PC-9 (cell line): ENCODE results near the gene MAN1B1. TPM values are rescaled to one million over a fixed set of nuclear protein-coding genes. Genes with fewer than 3 reads are reported as not detected.

Source experiments
- BruUV-seq: library from RNA; stranded (reverse); fragments of 400-500 nt; replicated peaks from 2 replicates; lab custom pipeline; 2021; lab: Mats Ljungman, UMichigan
- CTCF ChIA-PET: fragments of 300-600 bp; sonication (Branson Sonifier 250); formaldehyde crosslinking; loops from one replicate; lab custom pipeline; 2022; ENCODE audit warnings: antibody characterized with exemption; lab: Charles Lee
- POLR2A ChIA-PET: fragments of 300-600 bp; sonication (Branson Sonifier 250); formaldehyde crosslinking; loops from one replicate; lab custom pipeline; 2022; ENCODE audit warnings: antibody characterized with exemption; ENCODE audit not compliant: unreplicated experiment; lab: Charles Lee
- DNase-seq, 2 experiments: peaks; one replicate each; pipeline versions ENCODE4 v3.0.0 to v3.0.0-alpha.2; 2015 to 2022; ENCODE audit warnings: mixed read lengths in 1 of 2
- H2AFZ ChIP-seq: fragments of 200-600 bp; sonication (generic); 2 replicates; pipeline ENCODE4 v1.8.1; 2017; ENCODE audit warnings: antibody characterized with exemption
- H3F3A ChIP-seq: fragments of 200-600 bp; sonication (generic); 2 replicates; pipeline ENCODE4 v1.8.1; 2017; ENCODE audit warnings: antibody characterized with exemption, mild to moderate bottlenecking, low read depth; ENCODE audit not compliant: insufficient read depth
- H3K27ac ChIP-seq: fragments of 200-600 bp; sonication (generic); 2 replicates; pipeline ENCODE4 v1.6.1; 2016; ENCODE audit warnings: mixed run types
- H3K27me3 ChIP-seq: fragments of 200-600 bp; sonication (generic); 2 replicates; pipeline ENCODE4 v1.6.1; 2016; ENCODE audit warnings: low read depth, mixed run types; ENCODE audit not compliant: insufficient read depth
- H3K36me3 ChIP-seq: fragments of 200-600 bp; sonication (generic); 2 replicates; pipeline ENCODE4 v1.6.1; 2016; ENCODE audit warnings: low read depth, mixed run types
- H3K4me1 ChIP-seq: fragments of 200-600 bp; sonication (generic); replicated peaks from 2 replicates; pipeline ENCODE4 v1.6.1; 2016; ENCODE audit warnings: mixed run types; ENCODE audit not compliant: insufficient read depth
- H3K4me2 ChIP-seq: fragments of 200-600 bp; sonication (generic); 2 replicates; pipeline ENCODE4 v1.6.1; 2017; ENCODE audit warnings: mixed run types
- H3K4me3 ChIP-seq: fragments of 200-600 bp; sonication (generic); 2 replicates; pipeline ENCODE4 v1.6.1; 2016; ENCODE audit warnings: mixed run types
- H3K79me2 ChIP-seq: fragments of 200-600 bp; sonication (generic); 2 replicates; pipeline ENCODE4 v1.6.1; 2017; ENCODE audit warnings: low read depth, mixed run types
- H3K9me2 ChIP-seq: fragments of 200-600 bp; sonication (generic); 2 replicates; pipeline ENCODE4 v1.8.1; 2017; ENCODE audit warnings: mild to moderate bottlenecking; ENCODE audit not compliant: insufficient read depth
- H3K9me3 ChIP-seq: fragments of 200-600 bp; sonication (generic); 2 replicates; pipeline ENCODE4 v1.8.1; 2016; ENCODE audit warnings: low read depth; ENCODE audit not compliant: insufficient read depth
- H4K20me1 ChIP-seq: fragments of 200-600 bp; sonication (generic); 2 replicates; pipeline ENCODE4 v1.8.1; 2017; ENCODE audit not compliant: insufficient read depth
- CTCF ChIP-seq: fragments of 200-600 bp; sonication (generic); conservative IDR thresholded peaks from 2 replicates; pipeline ENCODE4 v1.6.1; 2017; ENCODE audit warnings: mixed run types, antibody characterized with exemption, mild to moderate bottlenecking, moderate library complexity
- EZH2 ChIP-seq: fragments of 200-600 bp; sonication (generic); IDR thresholded peaks from 2 replicates; pipeline ENCODE4 v1.8.0; 2017; ENCODE audit warnings: antibody characterized with exemption, low read depth
- intact Hi-C: fragments of 100-400 bp; cut with micrococcal nuclease; formaldehyde crosslinking; loops from one replicate; pipeline ENCODE4 v1.10.0; 2022; ENCODE audit not compliant: unreplicated experiment
- total RNA-seq: library from RNA; stranded (reverse); gene quantifications from 2 replicates; pipeline ENCODE4 v1.2.3, GENCODE V29; 2021

Gene MAN1B1
- total RNA-seq, 1 experiment from 2014 or later: 79.3 TPM

DNA sequence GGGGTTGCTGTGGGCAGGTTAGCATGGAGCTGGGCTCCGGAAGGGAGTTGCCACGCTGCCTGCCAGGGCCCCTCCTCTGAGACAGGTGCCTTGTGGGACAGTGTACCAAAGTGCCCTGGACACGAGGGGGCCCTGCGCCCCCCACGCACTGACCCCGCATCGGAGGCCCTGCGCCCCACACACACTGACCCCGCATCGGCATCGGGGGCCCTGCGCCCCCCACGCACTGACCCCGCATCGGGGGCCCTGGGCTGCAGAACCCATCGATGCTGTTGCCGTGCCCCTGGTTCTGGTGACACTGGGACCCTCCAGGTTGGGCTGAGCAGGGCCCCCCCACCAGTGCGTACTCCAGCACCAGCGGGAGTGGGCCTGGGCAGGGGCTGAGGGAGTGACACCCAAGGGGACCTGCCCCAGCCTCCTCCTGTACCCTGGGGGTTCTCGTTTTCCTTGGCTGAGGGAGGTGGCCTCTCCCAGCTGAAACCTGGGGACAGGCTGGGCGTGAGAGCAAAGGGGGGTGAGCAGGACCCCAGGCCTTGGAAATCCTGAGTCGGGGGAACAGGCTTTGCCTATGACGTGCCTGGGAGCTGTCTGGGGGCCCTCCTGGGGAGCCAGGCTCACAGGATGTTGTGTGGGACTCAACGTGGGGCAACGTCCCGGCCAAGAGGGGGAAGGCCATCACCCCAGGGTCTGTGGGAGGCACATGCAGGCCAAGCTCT lies 23.3 kb upstream of the MAN1B1 start:
- H2AFZ ChIP-seq: no peak overlapping the region
- CTCF ChIA-PET: interaction anchor here (0.9 to 1.2 kb wide), 2 partner anchors 17 to 34 kb away, joined by 3 to 17 read pairs; partner anchors contain the start of gene NPDC1
- H3K27me3 ChIP-seq: no peaks in the 10 kb centered on the region
- intact Hi-C loops: no loop called here
- POLR2A ChIA-PET: no interaction called here
- peaks cover 6% of the 10 kb centered on the region; the same call in 1 of the 2 replicates for H3K79me2 ChIP-seq
- no peak overlapping the region for H3K4me2 ChIP-seq
- no peak overlapping the region for H3K4me3 ChIP-seq
- no TSS peak for BruUV-seq
- H3K9me3 ChIP-seq: no peaks in the 10 kb centered on the region
- no peak overlapping the region for H3K27ac ChIP-seq
- H3K36me3 ChIP-seq: no peaks in the 10 kb centered on the region
- no peak for TF ChIP-seq EZH2
- TF ChIP-seq CTCF: no peak
- H3K4me1 ChIP-seq: peaks cover 6% of the 10 kb centered on the region; the same call in 1 of the 2 replicates
- H4K20me1 ChIP-seq: peaks cover 3% of the 10 kb centered on the region; the same call in 1 of the 2 replicates
- DNase-seq: no peak
- H3K9me2 ChIP-seq: no peaks in the 10 kb centered on the region
- peaks cover 9% of the 10 kb centered on the region for H3F3A ChIP-seq

- no peaks in the 10 kb centered on the region for H3K9me3 ChIP-seq
- ChIA-PET CTCF (interaction anchor here (0.9 to 1.2 kb wide), 2 partner anchors 18 to 35 kb away, joined by 3 to 17 read pairs; partner anchors contain the start of gene NPDC1), POLR2A (interaction anchor here (0.6 kb wide), 1 partner anchor 96 kb away, joined by 3 read pairs; no protein-coding TSS in a partner anchor)
- H4K20me1 ChIP-seq: peaks cover 8% of the 10 kb centered on the region; the same call in 1 of the 2 replicates
- peak in 1 of 2 experiments; percentile 62 for DNase-seq
- H3K4me2 ChIP-seq: no peak overlapping the region
- H3K27me3 ChIP-seq: no peaks in the 10 kb centered on the region
- H3K4me3 ChIP-seq: no peak overlapping the region
- H3K9me2 ChIP-seq: no peaks in the 10 kb centered on the region
- intact Hi-C loops: no loop called here
- no TSS peak for BruUV-seq
- TF ChIP-seq CTCF: peak; percentile 98
- no peak for TF ChIP-seq EZH2
- H3K36me3 ChIP-seq: no peaks in the 10 kb centered on the region
- no peak overlapping the region for H2AFZ ChIP-seq
- peaks cover 14% of the 10 kb centered on the region for H3K4me1 ChIP-seq
- H3K79me2 ChIP-seq: peaks cover 14% of the 10 kb centered on the region; the same call in 1 of the 2 replicates
- peaks cover 9% of the 10 kb centered on the region for H3F3A ChIP-seq
- no peak overlapping the region for H3K27ac ChIP-seq
Observed at GRCh38 chr9:137064027-137064879, 22.5 kb upstream of the MAN1B1 start.

DNA sequence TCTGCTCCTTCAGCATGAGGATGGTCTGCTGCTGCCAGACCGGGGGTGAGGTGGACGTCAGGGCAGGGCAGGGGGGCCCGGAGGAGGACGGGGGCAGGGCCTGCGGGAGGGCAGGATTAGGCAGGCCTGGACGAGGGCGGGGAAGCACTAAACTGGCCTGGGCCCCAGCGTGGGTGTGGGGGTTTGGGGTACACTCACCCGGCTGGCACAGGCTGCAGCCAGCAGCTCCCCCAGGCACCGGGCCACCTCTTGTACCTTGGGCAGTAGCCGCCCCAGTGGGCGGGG lies 22.0 kb upstream of the MAN1B1 start:
- POLR2A ChIA-PET: no interaction called here
- no peak overlapping the region for H3K4me2 ChIP-seq
- H3K9me2 ChIP-seq: no peaks in the 10 kb centered on the region
- CTCF ChIA-PET: no interaction called here
- no peak overlapping the region for H2AFZ ChIP-seq
- no peak overlapping the region for H3K27ac ChIP-seq
- H3K4me3 ChIP-seq: no peak overlapping the region
- peaks cover 18% of the 10 kb centered on the region; the same call in 1 of the 2 replicates for H3K79me2 ChIP-seq
- H3F3A ChIP-seq: peaks cover 9% of the 10 kb centered on the region
- no peaks in the 10 kb centered on the region for H3K36me3 ChIP-seq
- BruUV-seq: no TSS peak
- H4K20me1 ChIP-seq: peaks cover 10% of the 10 kb centered on the region; the same call in 1 of the 2 replicates
- no peaks in the 10 kb centered on the region for H3K27me3 ChIP-seq
- intact Hi-C loops: no loop called here
- H3K9me3 ChIP-seq: no peaks in the 10 kb centered on the region
- no peak for DNase-seq
- TF ChIP-seq CTCF (no peak), EZH2 (no peak)
- H3K4me1 ChIP-seq: peaks cover 18% of the 10 kb centered on the region
